MM.1S (cell line): Measurements from ENCODE around the gene SERPINC1.
"Not testable (repeated sequence)": the region's sequence is repeated elsewhere in the genome, so short reads cannot be mapped to it uniquely, and the experiment has no call there.

Experiments used
- DNase-seq: peaks from one replicate; pipeline ENCODE4 v3.0.0-alpha.2; 2015
- H2AFZ ChIP-seq: fragments of 300-600 bp; sonication (generic); 2 replicates; pipeline ENCODE4 v1.6.0; 2016; ENCODE audit warnings: antibody characterized with exemption, low read length
- H3F3A ChIP-seq: fragments of 300-600 bp; sonication (generic); 2 replicates; pipeline ENCODE4 v1.6.1; 2016; ENCODE audit warnings: mild to moderate bottlenecking, antibody characterized with exemption, low read length, moderate library complexity, mixed read lengths; ENCODE audit not compliant: insufficient read depth
- H3K27ac ChIP-seq: fragments of 300-600 bp; sonication (generic); 2 replicates; pipeline ENCODE4 v1.5.1; 2016; ENCODE audit warnings: mild to moderate bottlenecking, low read length
- H3K27me3 ChIP-seq: fragments of 300-600 bp; sonication (generic); replicated peaks from 2 replicates; pipeline ENCODE4 v1.6.0; 2016; ENCODE audit warnings: low read length; ENCODE audit not compliant: insufficient read depth
- H3K36me3 ChIP-seq: fragments of 300-600 bp; sonication (generic); replicated peaks from 2 replicates; pipeline ENCODE4 v1.6.1; 2016; ENCODE audit warnings: mild to moderate bottlenecking, low read length, mixed read lengths; ENCODE audit not compliant: insufficient read depth
- H3K4me1 ChIP-seq: fragments of 300-600 bp; sonication (generic); 2 replicates; pipeline ENCODE4 v1.6.1; 2016; ENCODE audit warnings: low read length, mixed read lengths
- H3K4me2 ChIP-seq: fragments of 300-600 bp; sonication (generic); 2 replicates; pipeline ENCODE4 v1.6.0; 2016; ENCODE audit warnings: low read depth, low read length
- H3K4me3 ChIP-seq: fragments of 300-600 bp; sonication (generic); 2 replicates; pipeline ENCODE4 v1.5.1; 2016; ENCODE audit warnings: low read length, mixed read lengths
- H3K79me2 ChIP-seq: fragments of 300-600 bp; sonication (generic); 2 replicates; pipeline ENCODE4 v1.6.1; 2016; ENCODE audit warnings: mixed run types, low read length, mixed read lengths
- H3K9ac ChIP-seq: fragments of 300-600 bp; sonication (generic); 2 replicates; pipeline ENCODE4 v1.6.1; 2016; ENCODE audit warnings: low read length, mixed read lengths
- H3K9me2 ChIP-seq: fragments of 300-600 bp; sonication (generic); replicated peaks from 2 replicates; pipeline ENCODE4 v1.6.1; 2016; ENCODE audit warnings: mild to moderate bottlenecking, low read length, mixed read lengths; ENCODE audit not compliant: insufficient read depth
- H3K9me3 ChIP-seq: fragments of 300-600 bp; sonication (generic); replicated peaks from 2 replicates; pipeline ENCODE4 v1.6.1; 2016; ENCODE audit warnings: mild to moderate bottlenecking, low read length, mixed read lengths; ENCODE audit not compliant: insufficient read depth
- H4K20me1 ChIP-seq: fragments of 300-600 bp; sonication (generic); 2 replicates; pipeline ENCODE4 v1.6.1; 2016; ENCODE audit warnings: mild to moderate bottlenecking, low read length, moderate library complexity, mixed read lengths; ENCODE audit not compliant: insufficient read depth
- EZH2 ChIP-seq: fragments of 300-600 bp; sonication (generic); optimal IDR thresholded peaks from 2 replicates; pipeline ENCODE3; 2017; ENCODE audit warnings: low read depth, mild to moderate bottlenecking, antibody characterized with exemption, low read length, mixed read lengths
- EZH2phosphoT487 ChIP-seq: fragments of 300-600 bp; sonication (generic); IDR thresholded peaks from 2 replicates; pipeline ENCODE4 v1.6.1; 2018; ENCODE audit warnings: antibody characterized with exemption, low read length
- TF ChIP-seq, protein P1 (sequence below): fragments of 300-600 bp; sonication (generic); IDR thresholded peaks from 2 replicates; pipeline ENCODE4 v1.5.1; 2016; ENCODE audit warnings: antibody characterized with exemption, low read length, mixed read lengths

Gene SERPINC1

DNA sequence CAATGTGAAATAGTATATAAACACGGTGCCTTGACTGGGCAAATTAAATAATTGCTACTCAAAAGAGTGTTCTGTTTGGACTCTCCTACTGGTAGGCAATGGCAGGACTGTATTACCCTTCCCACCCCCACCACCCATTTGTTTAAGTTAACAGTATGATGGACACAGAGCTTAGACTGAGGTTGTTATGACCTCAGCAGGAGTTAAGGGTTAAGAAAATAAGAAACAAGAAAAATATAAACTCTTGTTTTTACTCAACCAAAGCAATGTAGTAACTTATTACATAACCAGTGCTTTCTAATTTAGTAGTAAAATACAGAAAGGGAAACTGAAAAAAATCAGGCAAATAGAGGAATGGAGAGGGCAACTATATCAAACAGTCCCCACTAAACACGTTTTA lies 19.9 kb upstream of the SERPINC1 start:
- TF ChIP-seq, protein P1, sequence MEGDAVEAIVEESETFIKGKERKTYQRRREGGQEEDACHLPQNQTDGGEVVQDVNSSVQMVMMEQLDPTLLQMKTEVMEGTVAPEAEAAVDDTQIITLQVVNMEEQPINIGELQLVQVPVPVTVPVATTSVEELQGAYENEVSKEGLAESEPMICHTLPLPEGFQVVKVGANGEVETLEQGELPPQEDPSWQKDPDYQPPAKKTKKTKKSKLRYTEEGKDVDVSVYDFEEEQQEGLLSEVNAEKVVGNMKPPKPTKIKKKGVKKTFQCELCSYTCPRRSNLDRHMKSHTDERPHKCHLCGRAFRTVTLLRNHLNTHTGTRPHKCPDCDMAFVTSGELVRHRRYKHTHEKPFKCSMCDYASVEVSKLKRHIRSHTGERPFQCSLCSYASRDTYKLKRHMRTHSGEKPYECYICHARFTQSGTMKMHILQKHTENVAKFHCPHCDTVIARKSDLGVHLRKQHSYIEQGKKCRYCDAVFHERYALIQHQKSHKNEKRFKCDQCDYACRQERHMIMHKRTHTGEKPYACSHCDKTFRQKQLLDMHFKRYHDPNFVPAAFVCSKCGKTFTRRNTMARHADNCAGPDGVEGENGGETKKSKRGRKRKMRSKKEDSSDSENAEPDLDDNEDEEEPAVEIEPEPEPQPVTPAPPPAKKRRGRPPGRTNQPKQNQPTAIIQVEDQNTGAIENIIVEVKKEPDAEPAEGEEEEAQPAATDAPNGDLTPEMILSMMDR = no peak
- TF ChIP-seq EZH2 = no peak
- no peak for TF ChIP-seq EZH2phosphoT487
- H3K27me3 ChIP-seq = no peaks in the 10 kb centered on the region
- no peak overlapping the region for H3K27ac ChIP-seq
- H3K4me2 ChIP-seq = no peak overlapping the region
- H3K9me3 ChIP-seq = no peaks in the 10 kb centered on the region
- peaks cover 18% of the 10 kb centered on the region for H3K36me3 ChIP-seq
- H3F3A ChIP-seq = no peaks in the 10 kb centered on the region
- H3K9ac ChIP-seq = no peak overlapping the region
- H3K4me1 ChIP-seq = no peaks in the 10 kb centered on the region
- H4K20me1 ChIP-seq = no peaks in the 10 kb centered on the region
- no peaks in the 10 kb centered on the region for H3K79me2 ChIP-seq
- H2AFZ ChIP-seq = no peak overlapping the region
- no peak overlapping the region for H3K4me3 ChIP-seq
- DNase-seq = no peak
- no peaks in the 10 kb centered on the region for H3K9me2 ChIP-seq

DNA sequence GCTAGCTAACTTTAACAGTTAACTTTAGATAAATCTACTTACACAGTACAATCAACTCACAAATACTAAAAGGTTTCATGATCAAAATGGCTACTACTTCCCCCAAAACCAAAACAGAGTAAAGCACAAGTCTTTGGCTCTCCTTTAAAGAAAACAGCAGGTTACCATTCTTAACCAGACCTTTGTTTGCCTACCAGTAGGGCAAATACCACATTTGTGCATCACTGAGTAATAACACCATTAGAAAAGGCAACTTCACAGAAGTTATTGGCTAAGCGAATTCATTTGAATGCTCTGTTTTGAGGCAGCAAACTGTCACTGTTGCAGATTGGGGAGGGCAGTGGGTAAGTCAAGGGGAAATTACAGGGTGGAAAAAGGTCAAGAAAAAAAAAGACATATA lies 17.3 kb upstream of the SERPINC1 start:
- no peak overlapping the region for H3K4me2 ChIP-seq
- H3K36me3 ChIP-seq = peaks cover 14% of the 10 kb centered on the region
- no peak overlapping the region for H3K27ac ChIP-seq
- no peaks in the 10 kb centered on the region for H3F3A ChIP-seq
- no peak for DNase-seq
- H3K9me2 ChIP-seq = no peaks in the 10 kb centered on the region
- H3K9me3 ChIP-seq = no peaks in the 10 kb centered on the region
- no peaks in the 10 kb centered on the region for H4K20me1 ChIP-seq
- no peaks in the 10 kb centered on the region for H3K27me3 ChIP-seq
- no peak overlapping the region for H2AFZ ChIP-seq
- no peaks in the 10 kb centered on the region for H3K4me1 ChIP-seq
- TF ChIP-seq EZH2 (no peak), EZH2phosphoT487 (no peak)
- TF ChIP-seq, protein P1 = no peak
- H3K4me3 ChIP-seq = no peak overlapping the region
- H3K9ac ChIP-seq = no peak overlapping the region
- H3K79me2 ChIP-seq = no peaks in the 10 kb centered on the region

DNA sequence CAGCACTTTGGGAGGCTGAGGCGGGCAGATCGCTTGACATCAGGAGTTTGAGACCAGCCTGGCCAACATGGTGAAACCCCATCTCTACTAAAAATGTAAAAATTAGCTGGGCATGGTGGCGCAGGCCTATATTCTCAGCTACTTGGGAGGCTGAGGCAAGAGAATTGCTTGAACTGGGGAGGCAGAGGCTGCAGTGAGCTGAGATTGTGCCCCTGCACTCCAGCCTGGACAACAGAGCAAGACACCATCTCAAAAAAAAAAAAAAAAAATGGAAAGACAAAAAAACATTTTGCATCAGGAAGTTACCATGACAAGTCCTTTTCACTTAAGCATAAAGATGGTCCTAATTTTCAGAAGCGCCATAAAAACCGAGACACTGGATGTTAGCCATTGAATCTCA lies 13.4 kb upstream of the SERPINC1 start:
- H3K9ac ChIP-seq, H3K27me3 ChIP-seq, H3K9me2 ChIP-seq, DNase-seq, H3F3A ChIP-seq, H3K36me3 ChIP-seq, H3K79me2 ChIP-seq, H3K4me1 ChIP-seq, H3K27ac ChIP-seq, H3K4me2 ChIP-seq, H3K9me3 ChIP-seq, H2AFZ ChIP-seq, H4K20me1 ChIP-seq, H3K4me3 ChIP-seq: not testable (repeated sequence)

DNA sequence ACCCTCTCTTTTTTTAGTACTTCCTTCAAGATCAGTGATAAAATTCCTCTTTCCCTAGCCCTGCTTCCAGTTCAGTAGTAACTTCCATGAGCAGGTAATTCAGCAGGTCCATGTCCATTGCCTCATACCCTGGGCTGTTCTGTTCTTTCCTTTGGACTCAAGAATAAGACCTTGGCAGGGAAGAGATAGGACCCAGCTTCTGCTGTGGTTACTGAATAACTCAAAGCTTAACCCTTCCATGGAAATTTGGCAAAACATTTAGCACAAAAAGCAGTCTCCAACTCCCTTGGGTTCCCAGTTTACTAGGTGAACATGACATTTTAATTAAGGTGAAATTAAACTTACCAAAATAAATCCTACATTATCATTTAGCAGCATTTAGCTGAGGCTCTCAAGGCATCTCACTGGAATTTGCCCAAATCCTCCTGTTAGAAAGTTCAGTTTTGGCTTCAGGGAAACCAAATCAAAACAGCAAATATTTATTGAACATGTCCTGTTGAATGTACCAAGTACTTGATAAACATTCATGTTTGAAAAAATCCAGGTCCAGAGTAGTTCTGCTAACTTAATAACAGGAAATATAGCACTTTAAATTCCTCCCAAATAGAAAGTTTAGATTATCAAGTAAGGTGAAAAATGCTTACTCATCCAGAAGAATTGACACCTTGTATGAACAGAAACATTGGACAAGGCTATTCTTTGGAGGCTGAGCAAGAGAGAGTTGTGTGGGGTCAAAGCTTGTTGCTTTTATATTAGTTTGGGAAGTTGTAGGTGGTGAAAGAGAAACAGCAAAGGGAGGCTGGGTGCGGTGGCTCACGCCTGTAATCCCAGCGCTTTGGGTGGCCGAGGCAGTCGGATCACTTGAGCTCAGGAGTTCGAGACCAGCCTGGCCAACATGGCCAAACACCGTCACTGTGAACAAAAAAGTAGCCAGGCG lies 8.4 kb upstream of the SERPINC1 start:
- Histone ChIP-seq H3K36me3 (no peaks in the 10 kb centered on the region), H3K79me2 (no peaks in the 10 kb centered on the region), H3K9me3 (no peaks in the 10 kb centered on the region), H3K4me3 (no peak overlapping the region), H2AFZ (no peak overlapping the region), H4K20me1 (no peaks in the 10 kb centered on the region), H3K9ac (no peak overlapping the region), H3K9me2 (no peaks in the 10 kb centered on the region), H3K4me2 (no peak overlapping the region), H3K4me1 (no peaks in the 10 kb centered on the region), H3K27ac (no peak overlapping the region), H3K27me3 (no peaks in the 10 kb centered on the region), H3F3A (no peaks in the 10 kb centered on the region)
- DNase-seq = no peak
- TF ChIP-seq EZH2phosphoT487 (no peak), EZH2 (no peak)
- TF ChIP-seq, protein P1 = no peak
